GM12875 (cell line): ENCODE results near the gene SGMS2.

ENCODE experiments used
- H3K4me3 ChIP-seq: one replicate; pipeline ENCODE4 v1.5.1; 2011; ENCODE audit warnings: low read depth, low read length, control low read depth
- CTCF ChIP-seq: IDR thresholded peaks from 2 replicates; pipeline ENCODE4 v1.5.1; 2011; ENCODE audit warnings: low read depth, mild to moderate bottlenecking, control low read depth, inconsistent platforms, low read length, moderate library complexity, borderline replicate concordance; ENCODE audit not compliant: insufficient read depth

The SGMS2 gene

GRCh38 chr4:107824350-107825071 is at the start of gene SGMS2:
SGMS2 (plus strand) TSS chr4:107824932; CDS start chr4:107895554, 70,622 bp downstream.
- no peak for TF ChIP-seq CTCF
- H3K4me3 ChIP-seq = no peak within 1 kb of the TSS

- no peak for TF ChIP-seq CTCF
- no peak overlapping the region for H3K4me3 ChIP-seq
These were observed 46.8 kb upstream of the SGMS2 start for GRCh38 chr4:107777890-107778289.

- no peak overlapping the region for H3K4me3 ChIP-seq
- no peak for TF ChIP-seq CTCF
These were observed 45.8 kb upstream of the SGMS2 start for GRCh38 chr4:107778784-107779530.

GRCh38 chr4:107780665-107781064 is 44.1 kb upstream of the SGMS2 start:
- no peak overlapping the region for H3K4me3 ChIP-seq
- TF ChIP-seq CTCF = no peak

- H3K4me3 ChIP-seq = no peak overlapping the region
- TF ChIP-seq CTCF = no peak
These were observed 32.8 kb upstream of the SGMS2 start for GRCh38 chr4:107791902-107792301.

- H3K4me3 ChIP-seq = no peak overlapping the region
- no peak for TF ChIP-seq CTCF
These were observed 32.0 kb upstream of the SGMS2 start for GRCh38 chr4:107792711-107793110.

GRCh38 chr4:107793996-107794395 is 30.7 kb upstream of the SGMS2 start:
- TF ChIP-seq CTCF = no peak
- no peak overlapping the region for H3K4me3 ChIP-seq
